Heart left ventricle (tissue), 16 donors: ENCODE data around the gene NHLRC2. TPM values are rescaled to one million over a fixed set of nuclear protein-coding genes. Genes with fewer than 3 reads are reported as not detected.
"Not testable (repeated sequence)": the region's sequence is repeated elsewhere in the genome, so short reads cannot be mapped to it uniquely, and the experiment has no call there.

Experiments used
- ATAC-seq, 4 donors: fragments of 200-7000 bp; cut with Tn5 transposase; one replicate each; pipeline ENCODE4 v1.9.1; 2020 to 2022; ENCODE audit warnings: moderate library complexity in 4 of 4, mild to moderate bottlenecking in 3 of 4, moderate number of reproducible peaks in 1 of 4
- DNase-seq, 5 donors: peaks; one replicate each; pipeline ENCODE4 v3.0.0-alpha.2; 2020
- H3K27ac ChIP-seq, 12 donors: fragments of 200-600 bp; sonication (generic) in 4 of 12; one replicate each; pipeline versions ENCODE4 v1.5.0 to v1.8.0; 2016 to 2022; ENCODE audit warnings: mild to moderate bottlenecking in 2 of 12
- H3K27me3 ChIP-seq, 9 donors: fragments of 200-600 bp; sonication (generic) in 2 of 9; one replicate each; pipeline versions ENCODE4 v1.5.1 to v1.8.0; 2016 to 2022; ENCODE audit warnings: mild to moderate bottlenecking in 3 of 9
- H3K36me3 ChIP-seq, 9 donors: fragments of 200-600 bp; sonication (generic) in 2 of 9; one replicate each; pipeline versions ENCODE4 v1.5.0 to v1.8.0; 2018 to 2022; ENCODE audit warnings: mild to moderate bottlenecking in 2 of 9
- H3K4me1 ChIP-seq, 12 donors: fragments of 200-600 bp; sonication (generic) in 4 of 12; one replicate each; pipeline versions ENCODE4 v1.5.0 to v1.8.0; 2016 to 2022; ENCODE audit warnings: mild to moderate bottlenecking in 3 of 12
- H3K4me3 ChIP-seq, 12 donors: fragments of 200-600 bp; sonication (generic) in 4 of 12; one replicate each; pipeline versions ENCODE4 v1.5.0 to v1.8.0; 2017 to 2022; ENCODE audit warnings: mild to moderate bottlenecking in 9 of 12, moderate library complexity in 4 of 12
- H3K9me3 ChIP-seq, 12 donors: fragments of 200-600 bp; sonication (generic) in 4 of 12; one replicate each; pipeline versions ENCODE4 v1.5.0 to v1.8.0; 2016 to 2022; ENCODE audit warnings: mild to moderate bottlenecking in 1 of 12
- POLR2A ChIP-seq, 2 donors: fragments of 450-650 bp; IDR thresholded peaks; one replicate each; pipeline ENCODE4 v1.6.1; 2017; ENCODE audit warnings: antibody characterized with exemption in 2 of 2, mild to moderate bottlenecking in 2 of 2, moderate library complexity in 2 of 2
- WGBS, 4 donors: extraction: QIAGEN DNeasy Blood & Tissue Kit in 2 of 4; methylation state at CpG; one replicate each; pipeline versions ENCODE4 v1.1.5 to v1.1.7; 2013 to 2018; 5-methylcytosine and 5-hydroxymethylcytosine counted together
- intact Hi-C, 10 donors: fragments of 100-400 bp; cut with DNase I; formaldehyde crosslinking; loops; one replicate each; pipeline versions ENCODE4 v1.11.1 to v1.14.2; 2022
- polyA plus RNA-seq, 2 donors: library from polyadenylated mRNA; stranded (reverse); fragments of 200-250 nt; gene quantifications; one replicate each; pipeline ENCODE4 v1.2.3, GENCODE V29; 2013
- total RNA-seq, 9 donors: library from RNA; depleted of rRNA in 2 of 9; stranded (reverse); fragments of >200 nt in 2 of 9; fragmentation: NEBNext Ultra II Directional in 3 of 9; extraction: Animal tissue kit (Norgen Biotek cat#: 25700) in 3 of 9; gene quantifications; one replicate each; pipeline versions ENCODE4 v1.1.0 to v1.2.4, GENCODE V29; 2016 to 2023
- TF ChIP-seq, protein P1 (sequence below), 12 donors: fragments of 200-600 bp; sonication (generic) in 4 of 12; IDR thresholded peaks; one replicate each; pipeline versions ENCODE4 v1.5.0 to v1.8.0; 2018 to 2022; ENCODE audit warnings: antibody characterized with exemption in 12 of 12, mild to moderate bottlenecking in 5 of 12
- donor health status: ischemic (EF 13 %, LVEDD 7.1; RV severe dilation, severe dysfunction).
- donor health status: healthy with polysubstance abuse.
- donor health status: DM: no; HTN: yes; CAD: no.
- donor health status: DM: no; HTN: no; CAD: no.
- donor health status: ischemic (EF 25% LVEDD 6.9; RV normal size, moderate dysfunction).
- donor health status: ischemic (EF 25% LVEDD 5.7; RV mildly dilated, moderate dysfunction).
- donor health status: healthy.
- donor health status: DM: yes; HTN: yes; CAD: no.
- donor health status: ischemic (EF 35%, LVEDD 5.7; RV mildly dilated, moderate dysfunction).
- donor health status: nonischemic (EF 11% LVEDD 7.7; RV severe dilation, severe dysfunction).
- donor health status: DM: yes; HTN: yes; CAD: no.
- donor health status: PGD.
- donor health status: ischemic (EF 29% LVEDD 5.4; RV normal size, mild dysfunction).
- donor health status: nonischemic (EF 23%, LVEDD 6.1; RV moderate dilation, normal function).

Gene NHLRC2
- total and polyA plus RNA-seq, 11 donors = 13.0 to 105 (median 76.1) TPM

DNA sequence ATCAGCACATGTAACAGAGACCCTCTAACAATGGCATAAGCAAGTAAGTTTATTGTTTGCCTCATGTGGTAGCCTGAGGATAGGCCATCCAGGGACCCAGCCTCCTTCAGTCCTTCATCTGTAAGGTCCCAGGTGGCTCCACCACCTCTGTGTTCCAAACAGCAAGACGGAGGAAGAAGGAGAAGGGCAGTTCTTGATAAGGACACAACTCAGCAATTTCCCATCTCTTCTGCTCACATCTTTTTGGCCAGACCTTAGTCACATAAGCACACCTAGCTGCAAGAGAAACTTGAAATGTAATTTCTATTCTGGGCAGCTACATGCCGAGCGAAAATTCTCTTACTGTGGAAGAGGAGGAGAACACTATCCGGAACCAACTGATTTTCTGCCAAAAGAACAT lies 34.5 kb upstream of the NHLRC2 start:
- Histone ChIP-seq H3K4me1 (peaks cover 0 to 13% (median 0%) of the 10 kb centered on the region in 12 donors), H3K27me3 (no peaks in the 10 kb centered on the region), H3K9me3 (no peaks in the 10 kb centered on the region), H3K36me3 (no peaks in the 10 kb centered on the region), H3K4me3 (no peak overlapping the region), H3K27ac (no peak overlapping the region)
- intact Hi-C loops = no loop called here
- ATAC-seq (no peak), DNase-seq (no peak)
- no peak for TF ChIP-seq POLR2A (IDR thresholded peaks at IDR 0.05)
- TF ChIP-seq, protein P1, sequence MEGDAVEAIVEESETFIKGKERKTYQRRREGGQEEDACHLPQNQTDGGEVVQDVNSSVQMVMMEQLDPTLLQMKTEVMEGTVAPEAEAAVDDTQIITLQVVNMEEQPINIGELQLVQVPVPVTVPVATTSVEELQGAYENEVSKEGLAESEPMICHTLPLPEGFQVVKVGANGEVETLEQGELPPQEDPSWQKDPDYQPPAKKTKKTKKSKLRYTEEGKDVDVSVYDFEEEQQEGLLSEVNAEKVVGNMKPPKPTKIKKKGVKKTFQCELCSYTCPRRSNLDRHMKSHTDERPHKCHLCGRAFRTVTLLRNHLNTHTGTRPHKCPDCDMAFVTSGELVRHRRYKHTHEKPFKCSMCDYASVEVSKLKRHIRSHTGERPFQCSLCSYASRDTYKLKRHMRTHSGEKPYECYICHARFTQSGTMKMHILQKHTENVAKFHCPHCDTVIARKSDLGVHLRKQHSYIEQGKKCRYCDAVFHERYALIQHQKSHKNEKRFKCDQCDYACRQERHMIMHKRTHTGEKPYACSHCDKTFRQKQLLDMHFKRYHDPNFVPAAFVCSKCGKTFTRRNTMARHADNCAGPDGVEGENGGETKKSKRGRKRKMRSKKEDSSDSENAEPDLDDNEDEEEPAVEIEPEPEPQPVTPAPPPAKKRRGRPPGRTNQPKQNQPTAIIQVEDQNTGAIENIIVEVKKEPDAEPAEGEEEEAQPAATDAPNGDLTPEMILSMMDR (IDR thresholded peaks at IDR 0.05) = no peak
- WGBS, 4 donors = 74 to 86% (median 77%) methylated on average over 4 of the region's 4 CpGs

DNA sequence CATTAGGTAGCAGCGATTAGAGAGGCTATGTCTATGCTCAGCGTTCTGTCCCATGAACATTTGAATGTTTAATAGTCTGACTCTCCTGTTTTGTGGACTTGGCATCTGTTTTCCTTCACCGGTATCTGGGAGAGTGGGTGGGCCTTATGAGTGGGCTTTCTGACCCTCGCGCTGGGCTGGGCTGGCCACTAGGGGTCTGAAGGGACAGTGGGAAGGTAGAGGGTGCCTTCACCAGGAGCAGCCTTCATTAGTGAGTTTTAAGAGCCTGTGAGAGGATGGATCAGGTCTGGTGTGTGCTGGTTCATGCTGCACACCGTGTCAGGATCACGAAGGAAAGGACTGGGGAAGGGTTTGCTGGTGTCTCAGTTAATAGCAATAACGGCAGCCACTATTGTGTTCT lies 34.0 kb upstream of the NHLRC2 start:
- WGBS, 4 donors = 44 to 56% (median 47%) methylated on average over 8 of the region's 8 CpGs
- no peaks in the 10 kb centered on the region for H3K9me3 ChIP-seq
- H3K4me1 ChIP-seq = peaks cover 0 to 13% (median 0%) of the 10 kb centered on the region in 12 donors
- intact Hi-C loops = no loop called here
- no peaks in the 10 kb centered on the region for H3K36me3 ChIP-seq
- H3K27me3 ChIP-seq = no peaks in the 10 kb centered on the region
- TF ChIP-seq POLR2A (IDR thresholded peaks at IDR 0.05) = no peak
- TF ChIP-seq, protein P1 (IDR thresholded peaks at IDR 0.05) = no peak
- no peak overlapping the region for H3K4me3 ChIP-seq
- no peak overlapping the region for H3K27ac ChIP-seq
- no peak for DNase-seq
- peak in 2 of 4 donors; percentile 16 to 20 for ATAC-seq

DNA sequence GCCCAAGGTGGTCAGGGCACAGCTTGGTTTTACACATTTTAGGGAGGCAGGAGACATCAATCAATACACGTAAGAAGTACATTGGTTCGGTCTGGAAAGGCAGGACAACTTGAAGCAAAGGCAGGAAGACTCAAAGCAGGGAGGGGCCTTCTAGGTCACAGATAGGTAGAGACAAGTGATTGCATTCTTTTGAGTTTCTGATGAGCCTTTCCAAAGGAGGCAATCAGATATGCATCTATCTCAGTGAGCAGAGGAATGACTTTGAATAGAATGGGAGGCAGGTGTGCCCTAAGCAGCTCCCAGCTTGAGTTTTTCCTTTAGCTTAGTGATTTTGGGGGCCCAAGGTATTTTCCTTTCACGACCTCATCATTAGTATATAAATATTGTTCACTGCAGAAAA lies 33.2 kb upstream of the NHLRC2 start:
- H3K27me3 ChIP-seq, DNase-seq, H3K36me3 ChIP-seq, intact Hi-C loops, ATAC-seq, H3K4me3 ChIP-seq, H3K9me3 ChIP-seq, H3K27ac ChIP-seq: not testable (repeated sequence)
- WGBS, 4 donors = 52 to 89% (median 80%) methylated on average over 3 of the region's 3 CpGs
- peaks cover 0 to 13% (median 0%) of the 10 kb centered on the region in 12 donors for H3K4me1 ChIP-seq

DNA sequence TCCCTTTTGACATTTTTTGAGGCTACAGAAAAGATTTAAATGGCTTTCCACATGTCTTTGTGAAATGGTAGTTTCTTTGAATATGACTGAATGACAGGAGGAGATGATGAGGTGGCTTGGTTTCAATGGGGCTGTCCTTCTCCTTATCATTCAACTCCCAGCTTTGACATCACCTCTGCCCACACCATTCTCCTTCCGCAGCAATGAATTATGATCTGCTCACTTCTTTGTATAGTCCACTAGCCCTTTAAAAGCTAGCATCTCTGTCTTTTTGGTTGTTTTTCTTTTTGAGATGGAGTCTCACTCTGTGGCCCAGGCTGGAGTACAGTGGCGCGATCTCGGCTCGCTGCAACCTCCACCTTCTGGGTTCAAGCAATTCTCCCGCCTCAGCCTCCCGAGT lies 32.3 kb upstream of the NHLRC2 start:
- Histone ChIP-seq H3K27me3 (no peaks in the 10 kb centered on the region), H3K4me1 (peaks cover 0 to 7% (median 0%) of the 10 kb centered on the region in 12 donors), H3K36me3 (no peaks in the 10 kb centered on the region), H3K4me3 (no peak overlapping the region), H3K27ac (no peak overlapping the region), H3K9me3 (no peaks in the 10 kb centered on the region)
- DNase-seq (no peak), ATAC-seq (no peak)
- no peak for TF ChIP-seq POLR2A (IDR thresholded peaks at IDR 0.05)
- TF ChIP-seq, protein P1 (IDR thresholded peaks at IDR 0.05) = no peak
- WGBS, 4 donors = 94 to 98% (median 98%) methylated on average over 7 of the region's 7 CpGs
- intact Hi-C loops = no loop called here

DNA sequence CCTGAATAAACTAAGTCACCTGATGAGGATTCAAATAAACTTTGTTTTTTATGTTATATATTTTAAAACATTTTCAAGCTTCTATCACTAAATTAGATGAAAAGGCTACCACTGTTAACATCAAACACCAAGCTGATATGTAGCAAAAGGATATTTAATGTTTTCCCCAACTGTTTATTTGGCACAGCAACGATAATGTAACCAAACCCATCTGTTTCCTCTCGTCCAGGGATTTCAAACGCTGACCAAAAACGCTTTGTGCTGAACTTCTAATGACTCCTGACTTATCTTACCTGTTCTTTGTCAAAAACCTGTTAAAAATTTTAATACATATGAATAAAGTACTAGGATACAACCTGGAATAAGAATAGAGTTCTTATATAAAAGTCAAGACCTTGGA lies 31.1 kb upstream of the NHLRC2 start:
- Histone ChIP-seq H3K9me3 (no peaks in the 10 kb centered on the region), H3K27ac (no peak overlapping the region), H3K36me3 (no peaks in the 10 kb centered on the region), H3K4me3 (no peak overlapping the region), H3K4me1 (peaks cover 0 to 5% (median 0%) of the 10 kb centered on the region in 12 donors), H3K27me3 (no peaks in the 10 kb centered on the region)
- TF ChIP-seq, protein P1 (IDR thresholded peaks at IDR 0.05) = no peak
- TF ChIP-seq POLR2A (IDR thresholded peaks at IDR 0.05) = no peak
- ATAC-seq = no peak
- 38 to 48% (median 43%) methylated on average over 4 of the region's 4 CpGs for WGBS, 4 donors
- DNase-seq = no peak
- intact Hi-C loops = no loop called here
